K562 (cell line): ENCODE results near the gene NINJ1. TPM values are rescaled to one million over a fixed set of nuclear protein-coding genes. Genes with fewer than 3 reads are reported as not detected.

ENCODE experiments used
- ATAC-seq: fragments of 200-7000 bp; cut with Tn5 transposase; 3 replicates; pipeline ENCODE4 v1.9.1; 2020; ENCODE audit warnings: moderate library complexity
- BruUV-seq: library from RNA; stranded (reverse); fragments of 400-500 nt; replicated peaks from 2 replicates; lab custom pipeline; 2021; lab: Mats Ljungman, UMichigan
- CTCF ChIA-PET: fragments of 300-600 bp; formaldehyde crosslinking; extraction: SDS; loops from one replicate; lab custom pipeline; 2021; ENCODE audit warnings: low intra/inter-chr PET ratio; lab: Yijun Ruan, JAX
- POLR2A ChIA-PET: fragments of 300-600, 350-650 bp; sonication (Branson Sonifier 250); formaldehyde crosslinking; extraction: SDS; loops from one replicate; lab custom pipeline; 2021; ENCODE audit warnings: antibody characterized with exemption, inconsistent platforms; lab: Yijun Ruan, JAX
- DNase-seq, 4 experiments: peaks; one replicate each; pipeline versions ENCODE4 v3.0.0 to v3.0.0-alpha.2; 2011 to 2018; ENCODE audit warnings: low spot score in 3 of 4, mixed read lengths in 3 of 4; ENCODE audit errors: extremely low read depth in 1 of 4
- FAIRE-seq: peaks from 2 replicates; lab custom pipeline; 2011; peaks lifted over from hg19 to GRCh38; lab: Jason Lieb, UNC
- H2AFZ ChIP-seq: 2 replicates; pipeline ENCODE4 v1.6.0; 2011; ENCODE audit warnings: low read depth, low read length, control low read depth, inconsistent platforms
- H3K27ac ChIP-seq: fragments of 200-600 bp; 3 replicates; pipeline ENCODE4 v1.8.0; 2011; ENCODE audit warnings: low read depth, mild to moderate bottlenecking, control low read depth, inconsistent platforms, low read length, moderate library complexity, mixed read lengths; ENCODE audit errors: extremely low read depth
- H3K27me3 ChIP-seq, 2 experiments: fragments of 300-600 bp in 1 of 2; 2 replicates in 1 of 2; 3 replicates in 1 of 2; pipeline versions ENCODE4 v1.6.0 to v1.8.0; 2011; ENCODE audit warnings: inconsistent platforms in 2 of 2, low read length in 2 of 2, mild to moderate bottlenecking in 1 of 2, mixed read lengths in 1 of 2, moderate library complexity in 1 of 2; ENCODE audit not compliant: control insufficient read depth in 2 of 2, insufficient read depth in 2 of 2
- H3K36me3 ChIP-seq: fragments of 300-600 bp; 3 replicates; pipeline ENCODE4 v1.8.0; 2011; ENCODE audit warnings: mild to moderate bottlenecking, low read length, inconsistent platforms; ENCODE audit not compliant: control insufficient read depth, insufficient read depth
- H3K4me1 ChIP-seq, 2 experiments: fragments of 200-600 bp in 1 of 2; replicated peaks in 1 of 2; 2 replicates in 1 of 2; 3 replicates in 1 of 2; pipeline versions ENCODE4 v1.5.1 to v1.8.0; 2011; ENCODE audit warnings: inconsistent platforms in 2 of 2, low read length in 2 of 2, mild to moderate bottlenecking in 1 of 2, mixed read lengths in 1 of 2, moderate library complexity in 1 of 2; ENCODE audit not compliant: control insufficient read depth in 2 of 2, insufficient read depth in 2 of 2
- H3K4me2 ChIP-seq: 2 replicates; pipeline ENCODE4 v1.6.1; 2011; ENCODE audit warnings: low read length, control low read depth, inconsistent platforms, mixed read lengths; ENCODE audit not compliant: insufficient read depth
- H3K4me3 ChIP-seq: fragments of 200-600 bp; sonication (generic), shearing (Covaris generic); 2 replicates; pipeline ENCODE4 v1.5.1; 2016; ENCODE audit warnings: control low read depth, inconsistent platforms
- H3K79me2 ChIP-seq: fragments of 200-600 bp; 3 replicates; pipeline ENCODE4 v1.8.0; 2011; ENCODE audit warnings: low read length, inconsistent platforms; ENCODE audit not compliant: control insufficient read depth, insufficient read depth
- H3K9ac ChIP-seq, 2 experiments: 2 replicates each; pipeline versions ENCODE4 v1.6.0 to v1.6.1; 2011; ENCODE audit warnings: low read depth in 2 of 2, low read length in 2 of 2, control low read depth in 1 of 2, inconsistent platforms in 1 of 2, mild to moderate bottlenecking in 1 of 2, mixed read lengths in 1 of 2; ENCODE audit not compliant: insufficient read depth in 1 of 2
- H3K9me1 ChIP-seq: one replicate; pipeline ENCODE4 v1.6.0; 2011; ENCODE audit warnings: inconsistent platforms, mild to moderate bottlenecking, low read length, moderate library complexity; ENCODE audit not compliant: control insufficient read depth, insufficient read depth
- H3K9me3 ChIP-seq: replicated peaks from 2 replicates; pipeline ENCODE4 v1.5.1; 2011; ENCODE audit warnings: low read depth, low read length, inconsistent platforms; ENCODE audit not compliant: control insufficient read depth, insufficient read depth
- H4K20me1 ChIP-seq: replicated peaks from 2 replicates; pipeline ENCODE4 v1.6.1; 2011; ENCODE audit warnings: low read length, inconsistent platforms, mixed read lengths; ENCODE audit not compliant: control insufficient read depth, insufficient read depth
- HDGF ChIP-seq: fragments of 450-650 bp; IDR thresholded peaks from 2 replicates; pipeline ENCODE4 v1.6.1; 2016
- YY1 ChIP-seq, 3 experiments: IDR thresholded peaks; 2 replicates each; pipeline ENCODE4 v1.6.1; 2011; ENCODE audit warnings: low read length in 2 of 3, mild to moderate bottlenecking in 2 of 3, moderate library complexity in 2 of 3, borderline replicate concordance in 1 of 3, control low read depth in 1 of 3, low read depth in 1 of 3; ENCODE audit not compliant: insufficient read depth in 3 of 3, insufficient replicate concordance in 2 of 3, control insufficient read depth in 1 of 3, insufficient read length in 1 of 3; ENCODE audit errors: extremely low read depth in 1 of 3
- ZBTB40 ChIP-seq, 2 experiments: fragments of 450-650 bp in 1 of 2; sonication (generic) in 1 of 2; formaldehyde crosslinking in 1 of 2; IDR thresholded peaks; 2 replicates each; pipeline versions ENCODE4 v1.7.1 to v1.9.0; 2016 to 2022; ENCODE audit warnings: inconsistent platforms in 1 of 2, mild to moderate bottlenecking in 1 of 2, missing genetic modification reagents in 1 of 2
- ZNF24 ChIP-seq: fragments of 450-650 bp; IDR thresholded peaks from 2 replicates; pipeline ENCODE4 v1.6.1; 2016
- ZNF717 ChIP-seq: fragments of 250-450 bp; sonication (Bioruptor Pico); IDR thresholded peaks from 2 replicates; pipeline ENCODE4 v1.5.0; 2021
- WGBS: fragments of 100-300 bp; shearing (Covaris generic); methylation state at CpG from one replicate; pipeline ENCODE4 v1.1.6; 2016; ENCODE audit warnings: low coverage, mixed read lengths; ENCODE audit not compliant: insufficient coverage; ENCODE audit errors: missing lambda C conversion rate; 5-methylcytosine and 5-hydroxymethylcytosine counted together
- in situ Hi-C: fragments of 300-500 bp; cut with MboI; formaldehyde crosslinking; loops from 4 replicates; pipeline ENCODE4 v1.15.0; 2018; ENCODE audit warnings: inconsistent platforms, mixed read lengths
- intact Hi-C: fragments of 100-400 bp; cut with micrococcal nuclease; formaldehyde crosslinking; loops from 2 replicates; pipeline ENCODE4 v1.14.2; 2022
- polyA plus RNA-seq, 8 experiments: library from polyadenylated mRNA; depleted of rRNA in 4 of 8; stranded (reverse) in 5 of 8; unstranded in 3 of 8; fragments of >200 nt; fragmentation: Nextera tagmentation in 2 of 8; fragmentation: Illumina TruSeq in 1 of 8; extraction: Ambion mirVana in 2 of 8; extraction: Trizol in 1 of 8; gene quantifications; 2 replicates each; pipeline versions ENCODE4 v1.2.1 to v1.2.3, GENCODE V29; 2011 to 2014; ENCODE audit warnings: inconsistent platforms in 1 of 8, missing spikeins in 1 of 8
- total RNA-seq, 7 experiments: library from RNA; depleted of rRNA in 6 of 7; stranded (reverse); fragments of >200 nt in 6 of 7; fragmentation: Illumina TruSeq in 2 of 7; extraction: Trizol in 2 of 7; gene quantifications; 2 replicates each; pipeline versions ENCODE4 v1.2.1 to v1.2.3, GENCODE V29; 2011 to 2021; ENCODE audit warnings: low replicate concordance in 1 of 7
- TF ChIP-seq, protein P1 (sequence below): fragments of 250-450 bp; sonication (Bioruptor Pico); IDR thresholded peaks from 2 replicates; pipeline ENCODE4 v1.5.0; 2022; ENCODE audit warnings: mild to moderate bottlenecking

The NINJ1 gene
- total and polyA plus RNA-seq, 9 of the 15 experiments (the other 6 are each of a cell fraction or from before 2014, with no cell fraction given), result 0.13 to 8.4 (median 4.9) TPM

- TF ChIP-seq, protein P1, sequence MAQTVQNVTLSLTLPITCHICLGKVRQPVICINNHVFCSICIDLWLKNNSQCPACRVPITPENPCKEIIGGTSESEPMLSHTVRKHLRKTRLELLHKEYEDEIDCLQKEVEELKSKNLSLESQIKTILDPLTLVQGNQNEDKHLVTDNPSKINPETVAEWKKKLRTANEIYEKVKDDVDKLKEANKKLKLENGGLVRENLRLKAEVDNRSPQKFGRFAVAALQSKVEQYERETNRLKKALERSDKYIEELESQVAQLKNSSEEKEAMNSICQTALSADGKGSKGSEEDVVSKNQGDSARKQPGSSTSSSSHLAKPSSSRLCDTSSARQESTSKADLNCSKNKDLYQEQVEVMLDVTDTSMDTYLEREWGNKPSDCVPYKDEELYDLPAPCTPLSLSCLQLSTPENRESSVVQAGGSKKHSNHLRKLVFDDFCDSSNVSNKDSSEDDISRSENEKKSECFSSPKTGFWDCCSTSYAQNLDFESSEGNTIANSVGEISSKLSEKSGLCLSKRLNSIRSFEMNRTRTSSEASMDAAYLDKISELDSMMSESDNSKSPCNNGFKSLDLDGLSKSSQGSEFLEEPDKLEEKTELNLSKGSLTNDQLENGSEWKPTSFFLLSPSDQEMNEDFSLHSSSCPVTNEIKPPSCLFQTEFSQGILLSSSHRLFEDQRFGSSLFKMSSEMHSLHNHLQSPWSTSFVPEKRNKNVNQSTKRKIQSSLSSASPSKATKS (CRISPR knock-in tag), result no peak
- no peak for TF ChIP-seq HDGF
These were observed 34.5 kb upstream of the NINJ1 start (continued) for GRCh38 chr9:93168581-93168980.

DNA sequence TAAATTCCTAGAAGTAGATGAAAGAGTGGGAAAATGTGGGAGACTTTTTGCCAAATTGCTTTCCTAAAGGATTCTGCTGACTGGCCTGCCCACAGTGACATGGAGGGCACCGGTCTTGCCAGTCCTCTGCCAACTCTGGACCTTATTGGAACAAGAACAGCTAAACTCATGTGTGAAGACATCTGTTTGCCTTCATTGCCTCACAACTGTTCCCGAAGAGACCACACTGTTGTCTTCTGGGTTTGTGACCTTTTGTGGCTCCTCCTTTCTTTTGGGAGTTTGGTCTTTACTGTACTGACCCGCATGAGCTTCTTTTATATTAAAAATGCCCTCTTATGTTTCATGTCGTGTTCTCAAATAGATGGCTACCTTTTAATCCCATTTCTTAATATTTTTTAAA lies 33.8 kb upstream of the NINJ1 start:
- no peak for TF ChIP-seq ZNF717 (CRISPR knock-in tag)
- TF ChIP-seq YY1 (IDR thresholded peaks at IDR 0.05; ENCODE audit: borderline replicate concordance in 1 of 3, control insufficient read depth in 1 of 3, extremely low read depth in 1 of 3, insufficient read depth in 3 of 3, insufficient read length in 1 of 3, insufficient replicate concordance in 2 of 3, low read depth in 1 of 3, low read length in 2 of 3), result no peak
- no peak for TF ChIP-seq ZBTB40 (IDR thresholded peaks at IDR 0.05)
- TF ChIP-seq ZBTB40 (CRISPR knock-in tag; IDR thresholded peaks at IDR 0.05), result no peak
- TF ChIP-seq ZNF24, result no peak
- no peak overlapping the region for H2AFZ ChIP-seq
- ATAC-seq (no peak), DNase-seq (no peak), FAIRE-seq (no peak)
- POLR2A ChIA-PET, result interaction anchor here (1.1 kb wide), 1 partner anchor 150 kb away, joined by 3 read pairs; no protein-coding TSS in a partner anchor
- no peaks in the 10 kb centered on the region for H3K36me3 ChIP-seq
- no peaks in the 10 kb centered on the region for H3K9me1 ChIP-seq
- no peaks in the 10 kb centered on the region for H3K79me2 ChIP-seq
- CTCF ChIA-PET, result no interaction called here
- no peak overlapping the region for H3K4me2 ChIP-seq
- H3K27ac ChIP-seq, result no peak overlapping the region
- in situ Hi-C loops, result no loop called here
- no peak overlapping the region for H3K9ac ChIP-seq
- WGBS, result 6% methylated on average over 4 of the region's 4 CpGs
- no peaks in the 10 kb centered on the region for H3K9me3 ChIP-seq
- peaks cover 3% of the 10 kb centered on the region; the same call in 1 of the 2 replicates for H4K20me1 ChIP-seq
- H3K4me1 ChIP-seq, result peaks cover 4 to 8% of the 10 kb centered on the region in 2 experiments; a peak in 3 of 5 replicates
- BruUV-seq, result no TSS peak
- intact Hi-C loops, result loop anchor here (10.0 kb wide), 1 partner anchor 397 kb away; no protein-coding TSS in a partner anchor
- H3K27me3 ChIP-seq, result peaks cover 15 to 55% of the 10 kb centered on the region in 2 experiments
- H3K4me3 ChIP-seq, result no peak overlapping the region
